Suprapubic skin (tissue), 3 donors: ENCODE results near the gene BTF3.
"Not testable (repeated sequence)": the region's sequence is repeated elsewhere in the genome, so short reads cannot be mapped to it uniquely, and the experiment has no call there.

ENCODE experiments used
- POLR2A ChIP-seq, 2 donors: fragments of 450-650 bp; IDR thresholded peaks; one replicate each; pipeline ENCODE4 v1.6.1; 2017; ENCODE audit warnings: antibody characterized with exemption in 2 of 2, mild to moderate bottlenecking in 2 of 2, moderate library complexity in 2 of 2
- TF ChIP-seq, protein P1 (sequence below), 2 donors: fragments of 200-600 bp in 1 of 2; fragments of 450-650 bp in 1 of 2; sonication (generic) in 1 of 2; IDR thresholded peaks; one replicate each; pipeline ENCODE4 v1.5.1; 2016 to 2019; ENCODE audit warnings: antibody characterized with exemption in 2 of 2, mild to moderate bottlenecking in 1 of 2, moderate library complexity in 1 of 2

DNA sequence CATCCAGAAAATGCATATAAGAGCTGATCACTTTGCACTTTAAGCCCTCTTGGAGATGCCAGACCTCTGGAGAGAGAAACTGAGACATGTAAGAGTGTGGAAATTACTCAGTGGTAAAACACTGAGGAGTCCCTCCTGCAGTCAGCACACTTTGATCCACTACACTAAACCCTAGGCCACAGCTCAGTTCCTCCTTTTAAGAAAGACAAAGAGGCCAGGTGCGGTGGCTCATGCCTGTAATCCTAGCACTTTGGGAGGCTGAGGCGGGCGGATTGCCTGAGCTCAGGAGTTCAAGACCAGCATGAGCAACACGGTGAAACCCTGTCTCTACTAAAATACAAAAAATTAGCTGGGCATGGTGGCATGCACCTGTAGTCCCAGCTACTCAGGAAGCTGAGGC lies 11.0 kb upstream of the BTF3 start:
- TF ChIP-seq POLR2A (IDR thresholded peaks at IDR 0.05), result not testable (repeated sequence)
- TF ChIP-seq, protein P1, sequence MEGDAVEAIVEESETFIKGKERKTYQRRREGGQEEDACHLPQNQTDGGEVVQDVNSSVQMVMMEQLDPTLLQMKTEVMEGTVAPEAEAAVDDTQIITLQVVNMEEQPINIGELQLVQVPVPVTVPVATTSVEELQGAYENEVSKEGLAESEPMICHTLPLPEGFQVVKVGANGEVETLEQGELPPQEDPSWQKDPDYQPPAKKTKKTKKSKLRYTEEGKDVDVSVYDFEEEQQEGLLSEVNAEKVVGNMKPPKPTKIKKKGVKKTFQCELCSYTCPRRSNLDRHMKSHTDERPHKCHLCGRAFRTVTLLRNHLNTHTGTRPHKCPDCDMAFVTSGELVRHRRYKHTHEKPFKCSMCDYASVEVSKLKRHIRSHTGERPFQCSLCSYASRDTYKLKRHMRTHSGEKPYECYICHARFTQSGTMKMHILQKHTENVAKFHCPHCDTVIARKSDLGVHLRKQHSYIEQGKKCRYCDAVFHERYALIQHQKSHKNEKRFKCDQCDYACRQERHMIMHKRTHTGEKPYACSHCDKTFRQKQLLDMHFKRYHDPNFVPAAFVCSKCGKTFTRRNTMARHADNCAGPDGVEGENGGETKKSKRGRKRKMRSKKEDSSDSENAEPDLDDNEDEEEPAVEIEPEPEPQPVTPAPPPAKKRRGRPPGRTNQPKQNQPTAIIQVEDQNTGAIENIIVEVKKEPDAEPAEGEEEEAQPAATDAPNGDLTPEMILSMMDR (IDR thresholded peaks at IDR 0.05), result not testable (repeated sequence)
